Gastroesophageal sphincter (tissue), 3 donors: ENCODE measurements around the gene GPX4.

Source experiments
- POLR2AphosphoS5 ChIP-seq: sonication (generic); formaldehyde crosslinking; IDR thresholded peaks from one replicate; pipeline ENCODE4 v1.6.1; 2017; ENCODE audit warnings: antibody characterized with exemption
- TF ChIP-seq, protein P1 (sequence below), 4 experiments: fragments of 200-600 bp in 2 of 4; fragments of 450-650 bp in 2 of 4; sonication (generic) in 1 of 4; IDR thresholded peaks; one replicate each; pipeline ENCODE4 v1.5.1; 2017 to 2019; ENCODE audit warnings: antibody characterized with exemption in 4 of 4, mild to moderate bottlenecking in 2 of 4, moderate library complexity in 2 of 4

DNA sequence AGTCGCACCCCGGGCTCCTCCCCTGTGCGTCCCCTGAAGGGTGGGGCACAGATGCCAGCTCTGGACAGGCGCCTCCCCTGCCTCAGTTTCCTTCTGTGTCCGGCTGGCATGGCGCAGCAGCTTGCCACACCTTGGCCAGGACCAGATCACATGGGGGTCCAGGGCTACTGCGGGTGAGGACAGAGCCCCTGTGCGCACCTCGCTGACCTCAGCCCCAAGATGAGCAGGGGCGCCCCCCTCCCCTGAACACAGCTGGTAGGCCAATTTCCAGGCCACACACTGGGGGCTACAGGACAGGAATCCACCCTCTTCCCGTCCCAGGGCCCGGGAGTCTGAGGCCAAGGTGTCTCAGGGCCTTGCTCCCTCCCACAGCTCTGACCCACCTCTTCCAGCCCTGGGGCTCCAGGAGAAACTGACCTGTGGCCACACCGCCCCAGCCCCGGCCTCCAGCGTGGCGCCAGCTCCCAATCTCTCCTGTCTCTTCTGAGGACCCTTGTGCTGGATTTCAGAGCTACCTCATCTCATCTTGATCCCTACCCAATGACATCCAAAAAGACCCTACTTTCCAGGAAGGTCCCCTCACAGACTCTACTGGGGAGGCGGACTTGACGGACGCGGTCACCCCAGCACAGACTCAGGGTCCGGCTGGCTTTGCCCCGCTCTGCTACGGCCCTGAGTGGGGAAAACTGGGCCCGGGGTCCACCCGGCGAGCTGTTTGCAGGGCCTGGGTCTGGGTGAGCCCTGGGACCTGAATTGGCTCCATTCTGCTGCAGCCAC lies 42.0 kb downstream of the GPX4 start:
- TF ChIP-seq, protein P1, sequence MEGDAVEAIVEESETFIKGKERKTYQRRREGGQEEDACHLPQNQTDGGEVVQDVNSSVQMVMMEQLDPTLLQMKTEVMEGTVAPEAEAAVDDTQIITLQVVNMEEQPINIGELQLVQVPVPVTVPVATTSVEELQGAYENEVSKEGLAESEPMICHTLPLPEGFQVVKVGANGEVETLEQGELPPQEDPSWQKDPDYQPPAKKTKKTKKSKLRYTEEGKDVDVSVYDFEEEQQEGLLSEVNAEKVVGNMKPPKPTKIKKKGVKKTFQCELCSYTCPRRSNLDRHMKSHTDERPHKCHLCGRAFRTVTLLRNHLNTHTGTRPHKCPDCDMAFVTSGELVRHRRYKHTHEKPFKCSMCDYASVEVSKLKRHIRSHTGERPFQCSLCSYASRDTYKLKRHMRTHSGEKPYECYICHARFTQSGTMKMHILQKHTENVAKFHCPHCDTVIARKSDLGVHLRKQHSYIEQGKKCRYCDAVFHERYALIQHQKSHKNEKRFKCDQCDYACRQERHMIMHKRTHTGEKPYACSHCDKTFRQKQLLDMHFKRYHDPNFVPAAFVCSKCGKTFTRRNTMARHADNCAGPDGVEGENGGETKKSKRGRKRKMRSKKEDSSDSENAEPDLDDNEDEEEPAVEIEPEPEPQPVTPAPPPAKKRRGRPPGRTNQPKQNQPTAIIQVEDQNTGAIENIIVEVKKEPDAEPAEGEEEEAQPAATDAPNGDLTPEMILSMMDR (IDR thresholded peaks at IDR 0.05) = no peak
- TF ChIP-seq POLR2AphosphoS5 = no peak
